HG03108 (cell line): ENCODE results near the gene CGRRF1.
A peak's percentile ranks its signal among the peaks of the same experiment; 100 is the strongest.

ENCODE experiments used
- ATAC-seq: cut with Tn5 transposase; IDR thresholded peaks from one replicate; pipeline ENCODE4 v1.9.1; 2021; ENCODE audit warnings: moderate library complexity; ENCODE audit not compliant: unreplicated experiment

CGRRF1 gene

DNA sequence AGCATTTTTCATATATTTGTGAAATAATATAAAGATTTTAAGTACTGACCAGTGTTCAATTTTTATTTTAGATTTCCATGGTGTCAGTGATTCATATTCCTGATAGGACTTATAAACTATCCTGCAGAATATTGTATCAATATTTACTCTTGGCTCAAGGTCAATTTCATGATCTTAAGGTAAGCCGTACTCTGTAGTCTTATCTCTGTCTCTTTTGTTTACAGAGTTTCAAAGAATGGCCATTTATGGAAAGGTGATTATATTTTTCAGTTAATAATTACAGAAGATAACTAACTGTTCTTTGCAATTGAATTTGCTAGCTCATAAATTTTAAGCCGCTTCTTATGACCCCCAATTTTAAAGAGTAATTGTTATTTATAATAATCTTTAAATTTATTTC is 27.9 kb downstream of the CGRRF1 start:
- ATAC-seq = no peak

DNA sequence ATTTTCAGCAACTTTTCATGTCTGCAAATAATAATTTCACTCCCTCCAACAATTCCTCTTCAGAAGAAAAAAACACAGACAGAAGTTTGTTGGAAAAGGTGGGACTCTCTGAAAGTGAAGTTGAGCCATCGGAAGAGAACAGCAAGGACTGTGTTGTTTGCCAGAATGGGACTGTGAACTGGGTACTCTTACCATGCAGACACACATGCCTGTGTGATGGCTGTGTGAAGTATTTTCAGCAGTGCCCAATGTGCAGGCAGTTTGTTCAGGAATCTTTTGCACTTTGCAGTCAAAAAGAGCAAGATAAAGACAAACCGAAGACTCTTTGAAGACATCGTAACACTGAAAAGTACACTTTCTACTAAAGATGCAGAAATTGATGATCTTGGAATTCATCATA is 28.3 kb downstream of the CGRRF1 start:
- ATAC-seq = no peak

DNA sequence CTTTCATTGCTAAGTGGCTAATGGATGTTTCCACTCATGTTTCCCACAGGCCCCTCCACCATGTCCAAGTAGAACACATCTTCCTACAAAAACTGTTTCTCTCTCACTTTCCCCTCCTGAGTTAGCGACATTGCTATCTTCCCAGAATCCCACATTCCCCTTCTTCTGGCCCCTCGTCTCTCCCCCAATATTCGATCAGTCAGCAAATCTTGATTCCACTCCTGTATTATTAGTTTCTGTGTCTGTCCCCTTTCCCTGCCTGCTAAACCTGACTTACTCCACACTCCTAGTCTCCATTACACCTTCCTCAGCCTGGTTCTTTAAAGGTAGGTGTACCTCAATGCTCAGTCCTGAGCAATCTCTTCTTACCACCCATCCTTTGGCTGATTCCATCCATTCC is 37.9 kb downstream of the CGRRF1 start:
- ATAC-seq = no peak

DNA sequence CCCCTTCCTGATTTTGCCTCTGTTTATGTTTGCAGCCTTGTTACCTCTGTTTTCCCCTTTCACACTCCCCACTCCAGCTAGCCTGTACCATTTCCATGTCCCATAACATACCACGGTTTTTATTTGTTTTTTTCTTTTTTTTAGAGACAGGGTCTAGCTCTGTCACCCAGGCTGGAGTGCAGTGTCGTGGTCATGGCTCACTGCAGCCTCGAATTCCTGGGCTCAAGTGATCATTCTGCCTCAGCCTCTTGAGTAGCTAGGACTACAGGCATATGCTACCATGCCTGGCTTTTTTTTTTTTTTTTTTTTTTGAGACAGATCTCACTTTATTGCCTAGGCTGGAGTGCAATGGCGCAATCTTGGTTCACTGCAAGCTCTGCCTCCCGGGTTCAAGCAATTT is 38.8 kb downstream of the CGRRF1 start:
- no peak for ATAC-seq

DNA sequence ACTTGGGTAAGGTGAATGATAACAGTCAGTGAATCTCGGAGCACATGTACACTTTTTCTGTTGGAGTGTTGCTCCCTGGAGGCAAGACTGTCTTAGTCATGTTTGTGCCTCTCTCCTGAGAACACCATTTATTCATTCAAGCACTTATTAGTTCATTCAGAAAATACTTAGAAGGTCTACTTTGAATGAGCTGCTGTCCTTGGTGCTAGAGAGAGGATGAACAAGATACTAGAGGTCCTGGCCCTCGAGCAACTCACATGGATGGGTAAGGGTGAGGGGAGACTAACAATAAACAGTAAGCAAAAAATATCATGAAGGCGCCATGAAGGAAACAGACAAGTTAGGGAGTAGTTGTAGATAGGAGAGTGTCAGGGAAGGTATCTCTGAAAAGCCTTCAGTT is 40.2 kb downstream of the CGRRF1 start:
- no peak for ATAC-seq

DNA sequence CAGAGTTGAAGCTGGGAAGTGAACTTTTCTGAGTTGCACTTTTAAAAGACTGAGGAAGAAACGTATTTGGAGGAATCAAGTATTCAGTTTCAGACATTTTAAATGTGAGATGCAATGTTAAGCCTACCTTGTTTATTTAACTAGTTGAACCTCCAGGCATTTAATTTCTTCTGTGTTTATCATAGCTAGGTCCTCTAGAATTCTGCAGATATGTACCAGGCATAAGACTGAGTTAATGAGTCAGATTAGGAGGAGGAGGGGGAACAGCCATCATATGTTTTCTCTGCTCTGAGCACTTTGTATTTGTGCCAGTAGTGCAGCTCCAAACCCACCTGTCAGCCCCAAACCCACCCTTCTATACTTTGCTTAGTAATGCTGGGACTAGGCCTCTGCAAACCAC is 40.8 kb downstream of the CGRRF1 start:
- ATAC-seq = no peak

DNA sequence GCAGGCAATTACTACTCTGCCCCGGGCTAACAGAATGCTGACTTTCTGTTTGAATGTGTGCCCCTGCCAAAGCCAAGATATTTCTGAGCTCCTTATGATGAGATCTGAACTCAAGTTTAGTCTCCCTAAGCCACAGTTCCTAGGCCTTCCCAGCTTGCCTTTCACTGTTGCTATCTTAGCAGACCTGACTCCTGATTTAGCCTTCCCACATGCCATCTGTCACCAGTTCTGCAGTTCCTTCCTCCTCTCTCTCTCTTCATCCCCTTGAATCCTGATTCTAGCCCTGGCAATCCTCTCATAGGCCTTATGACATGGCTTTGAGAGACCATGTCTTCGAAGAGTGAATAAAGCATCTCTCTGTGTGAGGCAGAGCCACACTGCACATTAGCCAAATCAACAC is 44.7 kb downstream of the CGRRF1 start:
- no peak for ATAC-seq

DNA sequence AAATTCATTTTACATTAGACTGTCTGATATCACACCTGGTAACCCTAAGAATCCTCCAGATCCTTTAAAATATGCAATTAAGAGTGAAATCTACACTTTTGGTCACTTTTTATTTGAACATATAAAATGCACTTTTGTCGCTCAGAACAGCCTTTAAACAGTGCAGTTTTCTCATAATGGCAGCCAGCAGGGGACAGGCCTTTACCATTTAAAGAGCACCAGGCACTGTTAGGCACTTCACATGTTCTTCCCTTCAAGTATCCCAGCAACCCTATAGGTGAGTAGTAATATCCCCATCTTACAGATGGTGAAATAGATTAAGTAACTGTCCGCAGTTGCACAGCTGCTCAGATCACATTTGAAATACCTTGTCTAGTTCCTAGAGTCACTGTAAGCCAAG is 45.9 kb downstream of the CGRRF1 start:
- no peak for ATAC-seq

DNA sequence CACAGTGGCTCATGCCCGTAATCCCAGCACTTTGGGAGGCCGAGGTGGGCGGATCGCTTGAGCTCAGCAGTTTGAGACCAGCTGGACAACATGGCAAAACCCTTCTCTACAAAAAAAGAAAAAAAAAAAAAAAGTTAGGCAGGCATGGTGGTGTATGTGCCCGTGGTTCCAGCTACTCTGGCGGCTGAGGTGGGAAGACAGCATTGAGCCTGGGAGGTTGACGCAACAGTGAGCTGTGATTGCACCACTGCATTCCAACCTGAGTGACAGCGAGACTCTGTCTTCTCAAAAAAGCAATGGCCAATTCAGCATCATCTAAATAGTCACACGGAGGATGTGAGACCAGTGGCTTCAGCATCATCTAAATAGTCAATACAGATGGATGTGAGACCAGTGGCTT is 46.8 kb downstream of the CGRRF1 start:
- ATAC-seq = no peak

DNA sequence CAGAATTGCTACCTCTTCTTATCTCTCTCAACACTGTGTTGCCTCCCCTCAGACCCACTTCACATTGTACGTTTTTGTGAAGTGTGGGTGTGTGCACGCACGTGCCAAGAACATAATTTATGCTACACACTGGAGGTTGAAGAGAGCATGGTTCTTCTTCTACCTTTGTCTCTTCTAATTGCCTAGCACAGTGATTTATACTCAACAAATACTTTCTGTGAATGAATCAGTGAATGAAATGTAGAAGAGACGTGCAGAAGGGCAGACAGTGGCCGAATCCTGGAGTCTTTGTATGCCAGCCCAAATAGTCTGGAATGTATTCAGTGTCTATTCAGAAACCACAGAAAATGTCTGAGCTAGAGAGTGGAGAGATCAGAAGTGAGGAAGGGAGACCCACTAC is 52.6 kb downstream of the CGRRF1 start:
- ATAC-seq = no peak

DNA sequence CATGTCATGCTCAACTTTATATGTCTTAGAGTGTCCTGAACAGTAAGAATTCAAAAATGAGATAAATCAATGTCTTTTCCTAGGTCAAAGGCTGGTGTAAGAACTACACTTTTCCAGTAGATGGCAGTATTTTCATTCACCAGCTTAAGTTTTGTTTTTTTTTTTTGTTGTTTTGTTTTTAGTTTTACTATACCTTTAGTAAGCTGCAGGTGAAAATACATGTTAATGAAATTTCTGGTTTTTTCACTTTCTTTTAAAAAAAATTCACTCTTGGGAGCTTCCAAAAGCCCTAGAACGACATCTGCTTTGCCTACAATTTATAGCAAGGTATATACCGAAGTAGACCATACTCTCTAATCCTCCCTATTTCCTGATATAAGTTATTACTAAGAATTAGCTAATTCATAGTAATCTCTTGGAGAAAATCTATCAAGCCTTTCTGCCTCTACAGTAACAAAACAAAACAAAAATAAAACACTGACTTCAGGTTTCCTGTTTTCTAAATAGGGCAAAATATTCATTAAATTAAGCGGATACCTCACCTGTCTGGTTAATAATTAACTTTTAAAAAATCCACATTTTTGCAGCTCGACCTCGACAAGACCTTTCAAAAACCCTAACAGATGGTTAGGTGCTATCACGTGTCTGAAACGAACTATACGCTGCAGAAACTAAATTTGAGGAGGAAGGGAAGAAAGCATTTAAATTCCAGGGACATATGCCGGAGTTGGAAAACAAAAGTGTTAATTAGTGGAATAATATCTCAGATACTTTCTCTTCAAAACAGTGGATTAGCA is 54.6 kb downstream of the CGRRF1 start:
- ATAC-seq = no peak

DNA sequence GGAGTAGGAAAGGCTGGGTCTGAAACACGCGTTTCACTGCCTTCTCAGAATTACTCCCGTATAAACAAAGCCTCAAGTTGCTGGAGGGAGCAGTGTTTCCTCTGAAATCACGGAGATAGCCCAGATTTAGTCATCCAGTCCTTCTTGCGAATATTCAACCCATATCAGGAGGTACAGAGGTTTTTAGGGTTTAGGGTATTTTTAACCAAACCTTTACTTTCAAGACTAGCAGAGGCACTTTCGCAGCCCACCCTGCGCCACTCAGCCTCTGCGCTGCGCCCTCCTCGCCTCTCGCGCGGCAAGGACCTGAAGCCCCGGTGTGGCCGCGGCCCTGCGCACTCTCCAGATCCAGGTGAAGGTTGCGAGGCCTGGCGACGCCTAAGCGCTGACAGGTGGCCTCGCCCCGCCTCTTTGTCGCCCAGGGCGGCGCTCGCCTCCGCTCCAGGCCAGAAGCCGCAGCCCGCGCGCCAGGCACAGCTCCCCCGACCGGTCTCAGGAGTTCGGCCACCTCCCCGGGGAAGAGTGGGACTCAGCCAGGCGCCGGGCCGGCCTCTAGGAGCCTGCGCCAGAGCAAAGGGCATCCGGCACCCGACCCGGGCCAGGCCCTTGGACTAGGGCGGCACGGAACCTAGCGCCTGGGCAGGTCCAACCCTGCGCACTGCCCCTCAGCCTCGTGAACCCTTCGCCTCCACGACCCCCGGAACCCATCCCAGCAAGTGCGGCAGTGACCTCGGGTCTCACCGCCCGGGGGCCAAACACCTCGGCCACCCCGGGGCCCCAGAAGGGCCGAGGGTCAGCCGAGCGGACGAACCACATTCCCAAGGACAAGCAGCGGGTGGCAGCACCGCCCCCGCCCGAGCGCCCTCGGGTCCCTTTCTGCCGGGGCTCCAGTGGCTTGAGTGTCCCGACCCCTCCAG is 55.4 kb downstream of the CGRRF1 start:
- peak; percentile 38 for ATAC-seq

DNA sequence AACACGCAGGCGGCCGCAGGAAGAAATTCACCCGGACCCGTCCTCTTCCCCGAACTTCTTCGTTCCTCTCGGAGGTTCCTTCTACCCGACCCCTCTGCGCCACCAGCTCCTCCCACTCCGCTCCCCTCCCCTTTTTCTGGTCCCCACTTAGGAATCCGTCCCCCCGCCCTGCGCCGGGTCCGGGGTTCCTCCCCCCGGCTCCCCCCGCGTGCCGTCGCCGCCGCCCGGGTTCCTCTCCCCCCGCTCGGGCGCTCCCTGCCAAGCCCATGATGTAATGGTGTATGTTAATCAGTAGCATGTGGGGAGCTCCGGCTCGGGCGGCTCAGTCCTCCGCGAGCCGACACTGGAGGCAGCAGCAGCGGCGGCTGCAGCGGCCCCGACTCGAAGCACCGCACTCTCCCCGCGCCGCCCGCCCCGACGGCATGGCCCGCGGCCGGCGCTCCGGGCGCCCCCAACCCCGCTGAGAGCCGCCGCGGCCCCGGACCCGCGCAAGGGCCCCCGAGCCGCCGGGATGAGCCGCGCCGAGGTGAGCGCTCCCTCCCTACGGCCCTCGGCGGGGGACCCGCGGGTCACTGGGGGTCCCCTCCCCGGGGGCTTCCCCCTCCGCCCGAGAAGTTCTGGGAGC is 56.2 kb downstream of the CGRRF1 start:
- peak; percentile 51 for ATAC-seq

DNA sequence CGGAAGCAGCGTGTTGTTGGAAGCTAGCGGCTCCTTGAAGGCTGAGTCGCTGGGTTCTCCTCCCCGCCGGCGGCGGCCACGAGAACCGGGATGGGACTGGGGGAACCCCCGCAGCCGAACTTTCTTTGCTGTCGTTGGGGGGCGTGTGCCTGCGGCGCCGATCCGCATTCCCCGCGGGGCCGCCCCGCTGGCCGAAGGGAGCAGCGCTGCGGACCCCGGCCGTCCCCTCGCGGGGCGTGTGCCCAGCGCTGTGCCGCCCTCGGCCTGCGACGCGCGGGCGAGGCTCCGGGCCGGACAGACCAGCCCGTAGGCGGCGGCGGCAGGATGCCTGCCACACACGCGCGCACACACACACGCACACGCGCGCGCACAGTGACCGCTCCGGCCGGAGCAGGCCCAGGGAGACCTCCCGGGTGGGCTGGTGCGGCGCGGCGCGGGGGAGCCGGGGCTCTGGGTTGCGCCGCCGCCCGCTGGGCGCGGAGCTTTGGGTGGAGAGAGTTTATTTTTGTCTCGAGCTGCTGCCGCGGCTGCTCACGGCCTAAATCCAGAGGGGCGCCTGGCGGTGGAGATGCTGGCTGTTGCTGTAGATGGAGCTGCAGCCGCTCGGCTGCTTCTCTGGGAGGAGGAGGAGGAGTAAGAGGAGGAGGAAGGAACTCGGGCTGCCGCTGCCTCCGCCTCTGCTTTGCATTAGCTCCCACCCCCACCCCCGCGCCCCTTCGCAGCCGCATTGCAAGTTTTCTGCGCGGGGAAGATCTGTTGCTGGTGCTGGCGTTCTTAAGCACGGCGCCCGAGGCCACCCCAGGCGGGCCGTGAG is 56.9 kb downstream of the CGRRF1 start, which contains the start of gene SAMD4A:
Gene SAMD4A (plus strand): TSS at position 719 of the 814 bp plus-strand sequence. CDS start 789 bp downstream, outside the sequence.
- peak; percentile 29 for ATAC-seq

DNA sequence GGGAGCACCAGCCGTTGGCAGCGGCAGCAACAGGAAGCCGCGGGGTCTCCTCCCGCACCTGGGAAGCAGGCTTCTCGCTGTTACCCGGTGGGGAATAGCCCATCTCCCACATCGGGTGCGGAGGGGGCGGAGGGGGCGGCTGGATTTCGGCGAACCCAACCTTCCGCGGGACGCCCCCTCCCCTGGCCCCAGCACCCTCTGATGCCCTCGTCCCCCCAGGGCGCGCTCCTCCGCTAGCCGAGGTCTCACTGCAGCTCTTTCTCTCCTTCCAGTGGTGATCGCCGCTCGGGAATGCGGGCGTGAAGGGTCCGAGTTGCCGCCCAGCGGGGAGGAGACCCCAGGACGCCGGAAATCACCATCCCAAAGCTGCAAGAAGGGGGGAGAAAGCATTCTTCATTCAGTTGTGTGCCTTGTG is 57.5 kb downstream of the CGRRF1 start:
- no peak for ATAC-seq

DNA sequence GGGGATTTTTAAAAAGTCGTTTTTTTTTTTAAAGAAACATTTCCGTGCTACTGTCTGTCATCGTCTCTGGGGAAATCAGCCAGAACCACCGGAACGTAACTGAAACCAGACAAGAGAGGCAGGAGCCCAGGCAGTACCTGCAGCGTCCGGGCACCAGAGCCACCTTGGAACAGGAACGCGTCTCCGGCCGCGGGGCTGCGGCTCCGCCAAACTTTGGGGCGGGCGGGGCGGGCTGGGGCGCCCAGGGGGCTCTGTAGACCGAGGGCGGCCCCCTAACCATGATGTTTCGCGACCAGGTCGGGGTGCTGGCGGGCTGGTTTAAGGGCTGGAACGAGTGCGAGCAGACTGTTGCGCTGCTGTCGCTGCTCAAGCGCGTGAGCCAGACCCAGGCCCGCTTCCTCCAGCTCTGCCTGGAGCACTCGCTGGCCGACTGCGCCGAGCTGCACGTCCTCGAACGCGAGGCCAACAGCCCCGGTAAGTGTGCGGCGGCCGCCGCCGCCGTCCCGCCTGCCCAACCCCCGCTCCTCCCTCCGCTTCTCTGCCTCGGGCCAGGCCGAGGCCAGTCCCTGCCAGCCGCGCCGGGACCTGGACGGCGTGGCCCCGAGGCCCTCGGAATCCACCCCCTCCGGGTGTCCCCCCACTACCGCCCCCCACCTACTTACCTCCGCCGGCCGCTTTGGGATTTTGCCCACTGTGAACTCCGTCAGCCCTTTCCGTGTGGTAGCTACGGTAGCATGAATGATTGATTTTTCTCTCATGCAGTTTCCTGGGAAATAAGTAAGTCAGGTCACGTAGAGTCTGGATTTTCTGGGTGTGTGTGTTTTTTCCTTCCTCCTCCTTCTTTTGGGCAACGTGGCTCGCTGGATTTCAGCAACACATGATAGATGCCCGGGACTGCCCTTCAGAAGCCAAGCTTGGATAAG is 58.2 kb downstream of the CGRRF1 start:
- no peak for ATAC-seq

DNA sequence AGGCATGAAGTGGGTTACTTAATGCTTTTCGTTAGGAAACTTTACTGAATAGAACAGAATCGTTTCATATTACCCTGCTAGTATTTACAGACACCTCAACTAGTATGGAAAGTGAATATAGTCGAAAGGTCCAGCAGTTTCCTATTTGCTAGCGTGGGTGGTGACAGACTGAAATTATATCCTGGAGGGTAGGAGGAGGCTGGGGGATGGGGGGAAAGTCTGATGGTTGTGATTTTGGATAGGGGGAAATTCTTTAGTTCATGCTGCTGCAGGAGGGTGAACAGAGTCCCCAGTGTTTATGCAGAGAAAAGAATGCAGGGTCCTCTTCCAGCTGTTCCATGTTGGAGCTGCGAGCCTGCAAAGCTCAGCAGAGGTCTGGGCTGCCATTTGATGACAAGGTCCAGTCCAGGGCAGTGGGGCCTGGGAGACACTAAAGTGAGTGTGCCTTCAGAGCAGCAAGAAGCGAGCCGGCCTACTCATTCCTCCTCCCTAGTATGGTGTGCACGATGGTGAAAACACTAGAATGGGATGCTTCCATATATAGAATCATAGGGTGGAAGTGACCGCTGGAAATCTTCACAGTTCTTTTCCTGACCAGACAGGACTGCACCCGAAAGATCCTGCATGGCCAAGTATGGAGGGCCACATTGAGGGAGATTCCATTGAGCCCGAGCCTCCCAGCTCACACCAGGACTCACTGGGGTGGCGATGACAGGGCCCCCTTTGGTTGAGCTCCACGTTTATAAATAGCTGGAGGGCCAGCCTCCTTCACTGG is 59.3 kb downstream of the CGRRF1 start:
- ATAC-seq = no peak

DNA sequence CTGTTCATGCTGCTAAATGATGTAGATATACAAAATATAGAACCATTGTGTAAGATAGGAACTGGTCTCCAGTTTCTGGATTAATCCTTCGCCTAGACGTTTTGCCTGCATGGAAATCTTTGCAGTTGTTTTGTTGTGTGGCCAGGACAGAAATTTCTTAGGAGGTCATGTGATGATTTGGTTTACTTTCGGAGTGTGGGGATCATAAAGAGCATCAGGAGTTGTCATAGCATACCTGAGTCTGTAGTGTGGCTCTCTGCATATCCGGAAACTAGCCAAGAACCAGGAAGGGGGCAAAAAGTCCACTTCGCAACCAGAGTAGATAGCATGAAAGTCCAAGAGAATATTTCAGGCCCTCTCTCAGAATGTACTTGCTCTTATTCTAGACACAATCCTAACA is 60.3 kb downstream of the CGRRF1 start:
- ATAC-seq = no peak
